ENCODE results near the gene TEX19.
"Not testable (repeated sequence)": the region's sequence is repeated elsewhere in the genome, so short reads cannot be mapped to it uniquely, and the experiment has no call there.

The TEX19 gene

GRCh38 chr17:82408288-82408937 lies 49.4 kb downstream of the TEX19 start:
- no peak for DNase-seq (ENCODE audit: low read depth in 2 of 2)

GRCh38 chr17:82408938-82409318 lies 49.9 kb downstream of the TEX19 start:
- DNase-seq (ENCODE audit: low read depth in 2 of 2), result no peak

GRCh38 chr17:82410014-82410716 lies 51.1 kb downstream of the TEX19 start:
- no peak for DNase-seq (ENCODE audit: low read depth in 2 of 2)

DNA sequence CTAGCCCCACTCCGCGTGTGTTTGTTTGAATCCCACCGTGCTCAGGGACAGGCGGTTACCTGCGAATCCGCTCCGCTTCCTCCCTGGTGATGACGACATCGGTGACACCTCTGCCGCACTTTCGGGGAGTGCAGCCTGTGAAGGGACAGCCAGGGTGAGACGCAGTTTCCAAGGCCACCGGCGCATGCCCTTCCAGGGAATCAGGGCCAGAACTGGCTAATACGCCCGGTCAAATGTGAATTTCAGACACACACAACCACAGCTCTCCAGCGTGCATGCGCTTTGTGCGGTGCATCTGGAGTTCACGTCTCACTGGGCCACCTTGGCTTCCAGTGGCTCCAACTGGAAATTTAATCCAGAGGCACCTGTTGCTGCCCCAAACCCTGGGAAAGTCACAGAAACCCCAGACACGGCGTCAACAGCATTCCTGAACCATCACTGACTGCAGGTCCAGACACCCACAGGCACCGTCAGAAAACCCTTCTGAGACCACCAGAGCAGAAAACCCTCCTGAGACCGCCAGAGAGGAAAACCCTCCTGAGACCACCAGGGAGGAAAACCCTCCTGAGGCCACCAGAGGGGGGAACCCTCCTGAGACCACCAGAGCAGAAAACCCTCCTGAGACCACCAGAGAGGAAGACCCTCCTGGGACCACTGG lies 52.5 kb downstream of the TEX19 start:
- no peak for DNase-seq (ENCODE audit: low read depth in 2 of 2)

DNA sequence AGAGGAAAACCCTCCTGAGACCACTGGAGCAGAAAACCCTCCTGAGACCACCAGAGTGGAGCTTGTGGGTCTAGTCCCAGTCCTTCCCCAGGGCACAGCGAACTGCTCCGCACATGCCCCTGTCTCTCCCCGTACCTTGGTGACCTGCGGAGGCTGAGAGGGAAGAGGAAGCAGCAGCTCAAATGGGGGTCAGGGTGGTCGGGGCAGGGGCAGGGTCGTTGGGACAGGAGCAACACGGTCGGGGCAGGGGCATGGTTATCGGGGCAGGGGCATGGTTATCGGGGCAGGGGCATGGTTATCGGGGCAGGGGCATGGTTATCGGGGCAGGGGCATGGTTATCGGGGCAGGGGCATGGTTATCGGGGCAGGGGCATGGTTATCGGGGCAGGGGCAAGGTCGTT lies 53.0 kb downstream of the TEX19 start:
- not testable (repeated sequence) for DNase-seq (ENCODE audit: low read depth in 2 of 2)

- DNase-seq (ENCODE audit: low read depth in 2 of 2), result no peak
Measured at GRCh38 chr17:82412535-82413520, 53.8 kb downstream of the TEX19 start.

Data from stimulated activated CD4-positive, alpha-beta T cell treated with anti-CD3 and anti-CD28 coated beads, Interleukin-4, amount 100 ng/mL, for 48 hours (primary cell).